Hepatocyte (in vitro differentiated cells): Measurements from ENCODE around the gene MTR. TPM values are rescaled to one million over a fixed set of nuclear protein-coding genes. Genes with fewer than 3 reads are reported as not detected.

Experiments used
- DNase-seq: peaks from one replicate; pipeline ENCODE4 v3.0.0-alpha.2; 2016; ENCODE audit warnings: low spot score
- H2AFZ ChIP-seq: fragments of 200-600 bp; sonication (generic); 2 replicates; pipeline ENCODE4 v1.6.0; 2016; ENCODE audit warnings: antibody characterized with exemption, mild to moderate bottlenecking
- H3K27ac ChIP-seq: fragments of 200-600 bp; sonication (generic); 2 replicates; pipeline ENCODE4 v1.5.1; 2016; ENCODE audit warnings: mild to moderate bottlenecking
- H3K27me3 ChIP-seq: fragments of 200-600 bp; sonication (generic); 2 replicates; pipeline ENCODE4 v1.6.1; 2016
- H3K36me3 ChIP-seq: fragments of 200-600 bp; sonication (generic); replicated peaks from 2 replicates; pipeline ENCODE4 v1.5.1; 2016; ENCODE audit warnings: low read depth; ENCODE audit not compliant: insufficient read depth
- H3K4me1 ChIP-seq: fragments of 200-600 bp; sonication (generic); 2 replicates; pipeline ENCODE4 v1.5.1; 2016; ENCODE audit warnings: mild to moderate bottlenecking, moderate library complexity; ENCODE audit not compliant: insufficient read depth
- H3K4me2 ChIP-seq: fragments of 200-600 bp; sonication (generic); 2 replicates; pipeline ENCODE4 v1.6.0; 2016
- H3K4me3 ChIP-seq: fragments of 200-600 bp; sonication (generic); 2 replicates; pipeline ENCODE4 v1.5.1; 2016; ENCODE audit warnings: mild to moderate bottlenecking
- H3K79me2 ChIP-seq: fragments of 200-600 bp; sonication (generic); 2 replicates; pipeline ENCODE4 v1.6.0; 2017; ENCODE audit warnings: mild to moderate bottlenecking
- H3K9me2 ChIP-seq: fragments of 200-600 bp; sonication (generic); replicated peaks from 2 replicates; pipeline ENCODE4 v1.6.0; 2017; ENCODE audit warnings: mild to moderate bottlenecking; ENCODE audit not compliant: insufficient read depth
- H3K9me3 ChIP-seq: fragments of 200-600 bp; sonication (generic); 2 replicates; pipeline ENCODE4 v1.5.1; 2016; ENCODE audit warnings: low read depth, mild to moderate bottlenecking
- H4K20me1 ChIP-seq: fragments of 200-600 bp; sonication (generic); 2 replicates; pipeline ENCODE4 v1.6.0; 2016; ENCODE audit warnings: mild to moderate bottlenecking; ENCODE audit not compliant: insufficient read depth, poor library complexity, severe bottlenecking
- EZH2 ChIP-seq: fragments of 200-600 bp; sonication (generic); IDR thresholded peaks from 2 replicates; pipeline ENCODE4 v1.6.1; 2016; ENCODE audit warnings: antibody characterized with exemption, mild to moderate bottlenecking, borderline replicate concordance
- EZH2phosphoT487 ChIP-seq: fragments of 200-600 bp; sonication (generic); IDR thresholded peaks from one replicate; pipeline ENCODE4 v1.6.1; 2018; ENCODE audit warnings: antibody characterized with exemption, mild to moderate bottlenecking, low read depth, moderate library complexity; ENCODE audit not compliant: unreplicated experiment, severe bottlenecking
- WGBS: methylation state at CpG from one replicate; pipeline ENCODE4 v1.1.6; 2016; ENCODE audit warnings: low lambda C conversion rate; ENCODE audit errors: missing lambda C conversion rate; 5-methylcytosine and 5-hydroxymethylcytosine counted together
- polyA plus RNA-seq: library from polyadenylated mRNA; unstranded; fragments of >200 nt; fragmentation: Nextera tagmentation; extraction: Ambion mirVana; gene quantifications from 2 replicates; pipeline ENCODE4 v1.2.1, GENCODE V29; 2016
- total RNA-seq: library from RNA; depleted of rRNA; stranded (reverse); fragments of >200 nt; gene quantifications from 2 replicates; pipeline ENCODE4 v1.2.3, GENCODE V29; 2014
- TF ChIP-seq, protein P1 (sequence below): fragments of 200-600 bp; sonication (generic); IDR thresholded peaks from 2 replicates; pipeline ENCODE4 v1.5.1; 2016; ENCODE audit warnings: antibody characterized with exemption, mild to moderate bottlenecking; ENCODE audit not compliant: poor library complexity

Gene MTR
- total and polyA plus RNA-seq, 2 experiments from 2014 or later = 9.6 to 23.8 TPM

- H3K4me3 ChIP-seq = no peak overlapping the region
- TF ChIP-seq EZH2phosphoT487 (no peak), EZH2 (no peak)
- TF ChIP-seq, protein P1, sequence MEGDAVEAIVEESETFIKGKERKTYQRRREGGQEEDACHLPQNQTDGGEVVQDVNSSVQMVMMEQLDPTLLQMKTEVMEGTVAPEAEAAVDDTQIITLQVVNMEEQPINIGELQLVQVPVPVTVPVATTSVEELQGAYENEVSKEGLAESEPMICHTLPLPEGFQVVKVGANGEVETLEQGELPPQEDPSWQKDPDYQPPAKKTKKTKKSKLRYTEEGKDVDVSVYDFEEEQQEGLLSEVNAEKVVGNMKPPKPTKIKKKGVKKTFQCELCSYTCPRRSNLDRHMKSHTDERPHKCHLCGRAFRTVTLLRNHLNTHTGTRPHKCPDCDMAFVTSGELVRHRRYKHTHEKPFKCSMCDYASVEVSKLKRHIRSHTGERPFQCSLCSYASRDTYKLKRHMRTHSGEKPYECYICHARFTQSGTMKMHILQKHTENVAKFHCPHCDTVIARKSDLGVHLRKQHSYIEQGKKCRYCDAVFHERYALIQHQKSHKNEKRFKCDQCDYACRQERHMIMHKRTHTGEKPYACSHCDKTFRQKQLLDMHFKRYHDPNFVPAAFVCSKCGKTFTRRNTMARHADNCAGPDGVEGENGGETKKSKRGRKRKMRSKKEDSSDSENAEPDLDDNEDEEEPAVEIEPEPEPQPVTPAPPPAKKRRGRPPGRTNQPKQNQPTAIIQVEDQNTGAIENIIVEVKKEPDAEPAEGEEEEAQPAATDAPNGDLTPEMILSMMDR = no peak
- no peaks in the 10 kb centered on the region for H3K27me3 ChIP-seq
- H3K4me1 ChIP-seq = peaks cover 3% of the 10 kb centered on the region
- WGBS = 37% methylated on average over 9 of the region's 9 CpGs
- H3K9me3 ChIP-seq = no peaks in the 10 kb centered on the region
- no peak overlapping the region for H3K4me2 ChIP-seq
- H3K9me2 ChIP-seq = no peaks in the 10 kb centered on the region
- no peaks in the 10 kb centered on the region for H3K36me3 ChIP-seq
- H3K79me2 ChIP-seq = no peaks in the 10 kb centered on the region
- H3K27ac ChIP-seq = no peak overlapping the region
- H2AFZ ChIP-seq = no peak overlapping the region
- no peak for DNase-seq
- H4K20me1 ChIP-seq = no peaks in the 10 kb centered on the region
These were observed 157.3 kb downstream of the MTR start for GRCh38 chr1:236952246-236953003.

DNA sequence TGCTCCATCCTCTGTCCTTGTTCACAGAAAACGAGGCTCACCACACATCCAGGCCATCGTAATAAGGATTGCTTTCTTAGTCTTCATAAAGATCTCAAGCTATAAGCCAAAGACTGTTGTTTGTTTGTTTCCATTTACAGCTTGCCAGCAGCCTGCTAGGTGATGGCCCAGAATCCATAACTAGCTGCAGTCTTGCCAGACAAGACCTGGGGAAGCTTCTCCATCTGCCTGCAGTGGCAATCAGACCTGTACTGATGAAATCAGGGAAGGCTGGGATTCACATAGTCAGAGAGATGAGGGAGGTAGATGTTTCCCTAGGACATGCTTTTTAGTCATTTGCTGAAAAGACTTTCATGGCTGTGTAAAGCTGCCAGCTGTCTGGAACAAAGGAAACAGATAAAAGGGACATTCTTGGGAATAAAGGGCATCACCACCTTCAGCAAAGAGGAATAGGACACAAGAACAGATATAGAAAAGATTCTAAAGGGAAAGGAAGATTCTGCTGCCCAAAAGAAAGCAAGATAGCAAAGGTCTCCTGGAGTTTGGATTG is 158.1 kb downstream of the MTR start:
- no peak for DNase-seq
- H3K79me2 ChIP-seq = no peaks in the 10 kb centered on the region
- 78% methylated on average over 2 of the region's 2 CpGs for WGBS
- H3K4me1 ChIP-seq = peaks cover 3% of the 10 kb centered on the region
- TF ChIP-seq, protein P1 = no peak
- no peak for TF ChIP-seq EZH2phosphoT487
- no peaks in the 10 kb centered on the region for H3K9me3 ChIP-seq
- H3K27ac ChIP-seq = no peak overlapping the region
- no peaks in the 10 kb centered on the region for H3K9me2 ChIP-seq
- no peak overlapping the region for H2AFZ ChIP-seq
- no peaks in the 10 kb centered on the region for H3K36me3 ChIP-seq
- no peaks in the 10 kb centered on the region for H3K27me3 ChIP-seq
- no peak overlapping the region for H3K4me3 ChIP-seq
- H4K20me1 ChIP-seq = no peaks in the 10 kb centered on the region
- H3K4me2 ChIP-seq = no peak overlapping the region

Other genes with a start within 250 kb of the MTR start
- gene HEATR1, start 190.8 kb upstream of the MTR start, total RNA-seq = 25.2 and 27.8 TPM in 2 replicates
- 7.7 and 8.5 TPM in 2 replicates for gene HEATR1, start 190.8 kb upstream of the MTR start, polyA plus RNA-seq
- gene ACTN2, start 108.8 kb upstream of the MTR start, total RNA-seq = 0.17 TPM in 1 of 2 replicates, not detected in the other
- 0.57 and 1.7 TPM in 2 replicates for gene ACTN2, start 108.8 kb upstream of the MTR start, polyA plus RNA-seq
- gene MT1HL1, start 209.1 kb downstream of the MTR start, total RNA-seq = not detected in 2 replicates
- gene MT1HL1, start 209.1 kb downstream of the MTR start, polyA plus RNA-seq = not detected in 2 replicates
- gene RYR2, start 246.9 kb downstream of the MTR start, total RNA-seq = 0.50 and 1.1 TPM in 2 replicates
- gene RYR2, start 246.9 kb downstream of the MTR start, polyA plus RNA-seq = 0.33 and 0.95 TPM in 2 replicates